SHP77 treated with DMSO at 0.1 percent for 48 hours (cell line): ENCODE results near the gene OR2H2.

Source experiments
- DNase-seq: peaks from one replicate; lab custom pipeline; 2025; lab: John Stamatoyannopoulos, UW

Gene OR2H2

GRCh38 chr6:29629571-29629970, 44.6 kb downstream of the OR2H2 start:
- no peak for DNase-seq

- no peak for DNase-seq
Observed at GRCh38 chr6:29630315-29630714, 45.4 kb downstream of the OR2H2 start.

DNA sequence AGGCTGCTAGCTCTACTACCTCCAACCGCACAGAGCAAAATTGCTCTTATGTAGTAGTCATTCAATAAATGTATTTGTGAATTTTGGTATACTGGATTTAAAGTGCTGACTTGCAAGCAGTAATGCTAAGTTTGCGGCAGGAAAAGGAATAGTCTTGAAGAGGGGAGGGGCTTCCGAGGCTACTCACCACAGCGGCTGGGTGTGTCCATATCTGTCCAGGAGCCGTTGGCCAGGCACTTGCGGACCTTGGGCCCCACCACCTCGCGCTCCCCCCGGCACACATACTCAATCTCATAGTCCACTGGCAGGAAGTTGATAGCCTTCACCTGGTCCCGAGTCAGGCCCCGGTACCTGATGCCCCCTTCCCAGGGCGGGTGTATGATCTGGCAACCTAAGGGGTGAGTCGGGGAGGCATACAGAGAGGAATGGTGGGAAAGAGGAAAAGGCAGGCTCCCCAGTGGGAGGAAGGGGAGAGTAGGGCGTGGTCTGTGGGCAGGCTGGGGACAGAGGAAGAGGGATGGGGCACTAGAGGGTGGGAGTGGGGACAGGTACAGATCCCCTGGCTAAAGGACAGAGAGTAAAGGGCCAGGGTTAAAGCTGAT, 46.4 kb downstream of the OR2H2 start:
- DNase-seq: no peak

- no peak for DNase-seq
Observed at GRCh38 chr6:29631860-29632731, 47.2 kb downstream of the OR2H2 start.

DNA sequence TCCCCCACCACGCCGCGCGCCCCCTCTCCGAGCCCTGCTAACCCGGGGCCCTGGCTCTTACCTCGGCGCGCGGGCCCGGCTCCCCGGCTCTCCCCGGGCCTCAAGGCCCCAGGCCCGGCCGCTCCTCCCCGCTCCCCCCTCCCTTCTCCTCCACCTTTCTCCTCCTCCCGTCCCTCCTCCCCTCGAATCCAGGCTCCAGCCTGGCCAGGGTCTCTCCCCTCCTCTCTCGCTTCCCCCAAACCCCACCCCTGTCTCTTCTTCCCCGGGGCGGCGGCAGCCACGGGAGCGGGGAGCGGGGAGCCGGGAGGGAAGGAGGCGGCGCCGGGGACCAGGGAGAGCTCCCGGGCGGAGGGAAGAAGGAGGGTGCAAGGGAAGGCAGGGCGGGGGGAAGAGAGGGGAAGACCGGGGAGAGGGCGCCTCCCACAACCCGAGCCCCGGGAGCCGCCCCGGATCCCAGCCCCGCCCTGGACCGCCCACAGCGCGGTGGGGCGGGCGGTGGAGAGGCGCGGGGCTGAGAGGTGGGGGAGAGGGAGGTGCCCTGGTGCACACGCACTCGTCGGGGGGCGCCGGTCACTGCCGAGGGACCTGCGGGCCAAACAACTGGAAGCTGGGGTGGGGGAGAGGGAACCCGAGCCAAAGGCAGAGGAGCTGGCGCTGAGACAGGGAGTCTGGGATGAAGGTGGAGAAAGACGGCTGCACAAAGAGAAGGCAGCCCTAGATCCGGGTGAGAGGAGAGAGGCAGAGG, 48.0 kb downstream of the OR2H2 start, which contains the start of gene GABBR1:
TSS of gene GABBR1 (minus strand) at position 395 of the 745 bp plus-strand sequence. CDS start 798 bp downstream, outside the sequence.
- DNase-seq: no peak

DNA sequence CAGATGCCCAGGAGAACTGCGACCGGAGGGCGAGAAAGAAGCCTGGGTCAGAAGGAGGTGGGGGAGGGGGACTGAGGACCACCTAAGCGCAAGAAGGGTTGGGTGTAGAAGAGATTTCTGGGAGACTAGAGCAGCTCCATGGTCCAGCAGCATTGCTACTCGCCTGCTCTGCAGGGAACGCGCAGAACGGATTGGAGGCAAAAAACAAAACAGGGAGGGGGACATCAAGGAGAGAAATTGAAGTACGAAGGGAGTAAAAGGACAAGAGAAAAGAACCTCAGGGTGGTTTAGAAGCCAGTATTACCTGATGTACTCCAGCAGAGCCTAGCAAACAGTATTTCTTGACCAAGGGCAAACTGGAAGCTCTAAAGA, 48.6 kb downstream of the OR2H2 start:
- no peak for DNase-seq

GRCh38 chr6:29637247-29637646, 52.3 kb downstream of the OR2H2 start:
- DNase-seq: no peak
